Duodenal mucosa (tissue), 2 donors: Measurements from ENCODE around the gene ZNF664.

ENCODE experiments used
- H3K27ac ChIP-seq: one replicate; pipeline ENCODE4 v1.7.0; 2013; ENCODE audit warnings: low read depth, low read length
- H3K27me3 ChIP-seq, 2 donors: one replicate each; pipeline ENCODE4 v1.7.0; 2013; ENCODE audit warnings: low read length in 2 of 2, control low read depth in 1 of 2; ENCODE audit not compliant: insufficient read depth in 2 of 2, control insufficient read depth in 1 of 2
- H3K36me3 ChIP-seq, 2 donors: one replicate each; pipeline ENCODE4 v1.7.0; 2013; ENCODE audit warnings: low read length in 2 of 2, control low read depth in 1 of 2; ENCODE audit not compliant: insufficient read depth in 2 of 2, control insufficient read depth in 1 of 2
- H3K4me1 ChIP-seq, 2 donors: one replicate each; pipeline ENCODE4 v1.7.0; 2013; ENCODE audit warnings: low read length in 2 of 2, control low read depth in 1 of 2; ENCODE audit not compliant: insufficient read depth in 2 of 2, control insufficient read depth in 1 of 2
- H3K4me3 ChIP-seq, 2 donors: one replicate each; pipeline ENCODE4 v1.7.0; 2013; ENCODE audit warnings: low read length in 2 of 2, low read depth in 1 of 2
- H3K9ac ChIP-seq, 2 donors: one replicate each; pipeline ENCODE4 v1.7.0; 2013; ENCODE audit warnings: low read length in 2 of 2, low read depth in 1 of 2
- H3K9me3 ChIP-seq, 2 donors: one replicate each; pipeline ENCODE4 v1.7.0; 2013; ENCODE audit warnings: low read length in 2 of 2, control low read depth in 1 of 2; ENCODE audit not compliant: control insufficient read depth in 1 of 2

The ZNF664 gene

DNA sequence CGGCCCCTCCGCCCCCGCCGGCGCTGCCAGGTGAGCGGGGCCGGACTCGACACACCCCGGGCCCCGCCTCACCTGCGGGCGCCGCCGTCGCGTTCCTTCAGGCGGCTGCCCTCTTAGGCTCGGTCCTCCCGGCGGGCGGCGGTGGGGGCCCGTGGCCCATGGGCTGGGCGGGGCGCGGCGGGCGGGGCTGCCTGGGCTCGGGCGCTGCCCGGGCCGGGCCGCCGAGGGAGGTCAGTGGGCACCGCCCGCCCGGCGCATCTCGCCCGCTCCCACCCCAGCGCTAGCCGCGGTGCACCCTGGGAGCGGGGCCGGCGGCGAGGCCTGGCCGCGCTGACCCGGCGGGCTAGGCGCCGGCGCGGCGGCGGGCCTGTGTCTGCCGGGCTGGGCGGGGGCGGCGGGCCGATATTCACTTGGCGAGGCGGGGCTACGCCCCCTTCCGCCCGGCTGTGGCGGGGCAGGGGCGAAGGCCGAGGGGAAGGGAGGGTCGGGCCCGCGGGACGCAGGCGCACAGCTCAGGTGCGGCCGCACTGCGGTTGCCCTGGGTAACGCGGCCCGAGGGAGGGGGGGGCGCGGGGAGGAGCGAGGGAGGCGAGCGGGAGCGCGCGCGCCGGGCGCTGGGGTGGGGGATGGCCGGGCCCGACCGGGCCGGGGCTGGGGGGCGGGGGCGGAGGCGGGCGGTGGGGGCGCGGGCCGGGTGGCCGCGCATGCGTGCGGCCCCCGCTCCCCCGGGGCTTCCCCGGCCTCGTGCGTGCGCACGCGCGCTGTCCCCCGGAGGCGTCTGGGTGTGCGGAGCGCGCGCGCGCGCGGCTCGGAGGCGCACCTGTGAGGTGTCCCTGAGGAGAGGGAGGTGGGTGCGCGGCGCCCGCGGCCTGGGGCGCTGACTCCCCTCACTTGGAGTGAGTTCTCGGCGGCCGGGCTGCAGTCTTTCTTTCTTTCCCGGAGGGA lies at the start of gene ZNF664, which contains the start of gene CCDC92:
ZNF664 (plus strand) TSS at position 759 of the 945 bp plus-strand sequence. CDS start 38,930 bp downstream, outside the sequence.
CCDC92 (minus strand) TSS at position 375 of the 945 bp plus-strand sequence. CDS start 28,526 bp downstream, outside the sequence.
- H3K4me1 ChIP-seq: peaks cover 7% of the 10 kb centered on the region in 2 donors
- H3K27me3 ChIP-seq: no peaks in the 10 kb centered on the region
- peak within 1 kb of the TSS; percentile 84 to 89 for H3K4me3 ChIP-seq
- peaks cover 5 to 9% of the 10 kb centered on the region in 2 donors for H3K36me3 ChIP-seq
- peak within 1 kb of the TSS; percentile 81 to 85 for H3K9ac ChIP-seq
- peak within 1 kb of the TSS; percentile 84 for H3K27ac ChIP-seq
- H3K9me3 ChIP-seq: no peaks in the 10 kb centered on the region

- H3K27ac ChIP-seq: no peak overlapping the region
- no peak overlapping the region for H3K9ac ChIP-seq
- H3K4me1 ChIP-seq: no peaks in the 10 kb centered on the region
- peaks cover 0 to 3% of the 10 kb centered on the region in 2 donors for H3K27me3 ChIP-seq
- H3K4me3 ChIP-seq: no peak overlapping the region
- H3K36me3 ChIP-seq: no peaks in the 10 kb centered on the region
- H3K9me3 ChIP-seq: no peaks in the 10 kb centered on the region
Observed at GRCh38 chr12:123923927-123924326, 49.1 kb upstream of the ZNF664 start.

GRCh38 chr12:123924539-123924938 lies 48.5 kb upstream of the ZNF664 start:
- H3K9me3 ChIP-seq: no peaks in the 10 kb centered on the region
- no peaks in the 10 kb centered on the region for H3K36me3 ChIP-seq
- no peak overlapping the region for H3K4me3 ChIP-seq
- no peaks in the 10 kb centered on the region for H3K4me1 ChIP-seq
- peaks cover 0 to 2% of the 10 kb centered on the region in 2 donors for H3K27me3 ChIP-seq
- no peak overlapping the region for H3K9ac ChIP-seq
- H3K27ac ChIP-seq: no peak overlapping the region

GRCh38 chr12:123928274-123928865 lies 44.6 kb upstream of the ZNF664 start:
- no peaks in the 10 kb centered on the region for H3K9me3 ChIP-seq
- no peak overlapping the region for H3K4me3 ChIP-seq
- no peaks in the 10 kb centered on the region for H3K4me1 ChIP-seq
- H3K36me3 ChIP-seq: no peaks in the 10 kb centered on the region
- no peak overlapping the region for H3K9ac ChIP-seq
- H3K27me3 ChIP-seq: no peaks in the 10 kb centered on the region
- no peak overlapping the region for H3K27ac ChIP-seq

DNA sequence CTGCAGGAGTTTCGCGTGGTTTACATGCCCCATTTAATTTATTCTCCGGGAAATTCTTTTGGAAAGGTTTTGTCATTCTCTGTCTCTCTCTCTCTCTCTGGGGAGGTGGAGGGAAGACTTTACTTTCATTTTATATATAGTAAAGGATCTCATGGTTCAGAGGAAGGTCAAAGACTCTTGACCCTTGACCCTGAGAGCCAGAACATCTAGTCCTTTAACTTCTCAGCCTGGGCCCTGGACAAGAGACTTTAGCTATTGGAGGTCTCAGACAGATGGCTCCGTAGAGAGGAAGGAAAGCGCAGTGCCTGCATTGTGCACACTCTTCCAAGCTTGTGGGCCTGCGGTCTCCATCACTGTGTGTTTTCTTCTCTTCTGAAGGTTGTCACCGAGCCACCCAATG lies 44.1 kb upstream of the ZNF664 start:
- H3K36me3 ChIP-seq: no peaks in the 10 kb centered on the region
- no peaks in the 10 kb centered on the region for H3K27me3 ChIP-seq
- H3K9me3 ChIP-seq: no peaks in the 10 kb centered on the region
- no peak overlapping the region for H3K27ac ChIP-seq
- H3K4me3 ChIP-seq: no peak overlapping the region
- H3K4me1 ChIP-seq: no peaks in the 10 kb centered on the region
- no peak overlapping the region for H3K9ac ChIP-seq

GRCh38 chr12:123929946-123930583 lies 43.0 kb upstream of the ZNF664 start:
- H3K9ac ChIP-seq: no peak overlapping the region
- H3K4me1 ChIP-seq: no peaks in the 10 kb centered on the region
- no peak overlapping the region for H3K27ac ChIP-seq
- H3K27me3 ChIP-seq: no peaks in the 10 kb centered on the region
- no peaks in the 10 kb centered on the region for H3K9me3 ChIP-seq
- H3K36me3 ChIP-seq: no peaks in the 10 kb centered on the region
- H3K4me3 ChIP-seq: no peak overlapping the region

DNA sequence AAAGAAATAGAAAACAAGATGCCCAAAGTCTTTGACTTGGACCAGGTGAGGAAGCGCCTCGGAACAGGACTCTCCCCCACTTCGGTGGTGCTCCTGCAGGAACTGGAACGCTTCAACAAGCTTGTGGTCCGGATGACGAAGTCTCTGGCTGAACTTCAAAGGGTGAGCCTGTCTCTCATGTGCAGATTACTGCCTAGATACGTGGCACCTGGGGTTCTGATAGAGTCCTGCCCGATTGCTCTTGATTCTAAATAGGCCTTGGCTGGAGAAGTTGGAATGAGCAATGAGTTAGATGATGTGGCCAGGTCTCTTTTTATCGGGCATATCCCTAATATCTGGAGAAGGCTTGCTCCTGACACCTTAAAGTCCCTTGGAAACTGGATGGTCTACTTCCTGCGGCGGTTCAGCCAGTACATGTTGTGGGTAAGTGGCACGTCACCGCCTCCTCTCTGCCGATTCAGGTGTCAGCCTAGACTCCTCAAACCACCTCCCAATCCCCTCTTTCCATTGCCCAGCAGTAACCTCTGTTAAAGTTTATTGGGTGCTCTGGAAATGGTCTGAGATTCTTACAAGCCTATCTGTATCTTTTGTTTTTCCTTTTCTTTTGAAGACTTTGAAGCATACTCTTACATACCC lies 41.2 kb upstream of the ZNF664 start:
- Histone ChIP-seq H3K36me3 (peaks cover 0 to 4% of the 10 kb centered on the region in 2 donors), H3K27me3 (no peaks in the 10 kb centered on the region), H3K9me3 (no peaks in the 10 kb centered on the region), H3K9ac (no peak overlapping the region), H3K27ac (no peak overlapping the region), H3K4me1 (no peaks in the 10 kb centered on the region), H3K4me3 (no peak overlapping the region)

DNA sequence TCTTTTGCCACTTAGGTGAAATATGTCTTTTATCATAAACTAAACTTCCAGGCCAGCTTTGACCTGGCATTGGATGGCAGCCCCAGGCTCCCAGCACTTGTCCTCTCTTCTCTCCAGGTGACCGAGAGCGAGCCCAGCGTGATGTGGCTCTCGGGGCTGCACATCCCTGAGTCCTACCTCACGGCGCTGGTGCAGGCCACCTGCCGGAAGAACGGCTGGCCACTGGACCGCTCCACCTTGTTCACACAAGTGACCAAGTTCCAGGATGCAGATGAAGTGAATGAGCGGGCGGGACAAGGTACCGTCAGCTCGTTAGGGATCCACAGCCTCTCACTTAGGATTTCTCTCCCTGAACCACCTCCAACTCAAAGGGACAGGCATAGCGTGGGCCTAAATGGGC lies 39.8 kb upstream of the ZNF664 start:
- Histone ChIP-seq H3K36me3 (peaks cover 0 to 7% of the 10 kb centered on the region in 2 donors), H3K4me3 (no peak overlapping the region), H3K27me3 (no peaks in the 10 kb centered on the region), H3K9me3 (no peaks in the 10 kb centered on the region), H3K4me1 (no peaks in the 10 kb centered on the region), H3K9ac (no peak overlapping the region), H3K27ac (no peak overlapping the region)

DNA sequence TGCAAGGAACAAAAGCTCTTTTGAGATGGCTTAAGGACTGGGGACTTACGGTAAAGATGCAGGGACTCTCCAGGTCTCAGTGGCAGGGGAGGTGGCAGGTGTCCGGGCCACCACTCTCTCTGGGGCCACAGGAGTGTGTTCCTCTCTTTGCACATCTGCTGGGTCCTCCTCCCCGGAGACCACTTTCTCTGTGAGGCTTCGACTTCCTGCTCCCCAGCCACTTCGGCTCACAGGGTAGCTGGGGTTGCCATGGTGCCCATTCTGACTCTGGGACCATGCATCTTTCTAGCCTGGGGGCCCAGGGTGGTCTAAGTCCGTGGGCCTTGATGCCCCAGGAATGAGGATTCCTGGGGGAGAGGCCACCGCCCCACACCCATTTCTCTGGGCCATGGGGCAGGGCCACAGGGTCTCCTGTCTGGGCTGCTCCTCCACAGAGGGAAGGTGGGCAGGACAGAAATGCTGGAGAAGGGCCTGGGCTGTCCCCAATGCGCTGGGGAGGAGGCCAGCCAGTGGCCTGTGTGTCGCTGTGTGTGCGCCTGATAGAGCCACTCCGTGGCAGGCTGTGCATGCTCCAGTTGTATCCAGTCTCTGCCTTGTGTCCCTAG lies 38.9 kb upstream of the ZNF664 start:
- Histone ChIP-seq H3K4me1 (no peaks in the 10 kb centered on the region), H3K9ac (no peak overlapping the region), H3K9me3 (no peaks in the 10 kb centered on the region), H3K36me3 (peaks cover 0 to 7% of the 10 kb centered on the region in 2 donors), H3K4me3 (no peak overlapping the region), H3K27ac (no peak overlapping the region), H3K27me3 (no peaks in the 10 kb centered on the region)
